Right lobe of liver (tissue), 6 donors: ENCODE measurements around the gene BANK1. TPM values are rescaled to one million over a fixed set of nuclear protein-coding genes. Genes with fewer than 3 reads are reported as not detected.

ENCODE experiments used
- ATAC-seq, 4 donors: fragments of 200-7000 bp; cut with Tn5 transposase; one replicate each; pipeline ENCODE4 v1.9.1; 2020; ENCODE audit warnings: mild to moderate bottlenecking in 4 of 4, moderate library complexity in 4 of 4
- DNase-seq, 3 donors: peaks; one replicate each; pipeline ENCODE4 v3.0.0-alpha.2; 2020
- H3K27ac ChIP-seq, 3 donors: fragments of 200-600 bp; one replicate each; pipeline ENCODE4 v1.8.0; 2022
- H3K27me3 ChIP-seq, 2 donors: fragments of 200-600 bp; one replicate each; pipeline ENCODE4 v1.8.0; 2022
- H3K36me3 ChIP-seq, 4 donors: fragments of 200-600 bp; sonication (generic) in 1 of 4; one replicate each; pipeline versions ENCODE4 v1.5.1 to v1.8.0; 2017 to 2022; ENCODE audit warnings: control low read depth in 1 of 4
- H3K4me1 ChIP-seq, 4 donors: fragments of 200-600 bp; sonication (generic) in 1 of 4; one replicate each; pipeline versions ENCODE4 v1.5.1 to v1.8.0; 2017 to 2022; ENCODE audit warnings: control low read depth in 1 of 4
- H3K4me3 ChIP-seq, 3 donors: fragments of 200-600 bp; one replicate each; pipeline ENCODE4 v1.8.0; 2022
- H3K9me3 ChIP-seq, 4 donors: fragments of 200-600 bp; sonication (generic) in 1 of 4; one replicate each; pipeline versions ENCODE4 v1.5.1 to v1.8.0; 2017 to 2022; ENCODE audit warnings: control low read depth in 1 of 4
- CTCF ChIP-seq, 4 donors: fragments of 200-600 bp in 3 of 4; fragments of 450-650 bp in 1 of 4; IDR thresholded peaks; one replicate each; pipeline versions ENCODE4 v1.5.1 to v1.8.0; 2016 to 2022; ENCODE audit warnings: antibody characterized with exemption in 4 of 4, mild to moderate bottlenecking in 2 of 4
- POLR2A ChIP-seq: fragments of 450-650 bp; IDR thresholded peaks from one replicate; pipeline ENCODE4 v1.6.1; 2017; ENCODE audit warnings: antibody characterized with exemption, mild to moderate bottlenecking
- WGBS: methylation state at CpG from one replicate; pipeline ENCODE4 v1.1.6; 2018; ENCODE audit warnings: low coverage, low lambda C conversion rate; ENCODE audit not compliant: insufficient coverage; ENCODE audit errors: missing lambda C conversion rate; 5-methylcytosine and 5-hydroxymethylcytosine counted together
- intact Hi-C, 2 donors: fragments of 100-400 bp; cut with DNase I; formaldehyde crosslinking; loops; one replicate each; pipeline versions ENCODE4 v1.11.2 to v1.14.1; 2022
- total RNA-seq, 6 experiments: library from RNA; depleted of rRNA in 2 of 6; stranded (reverse); fragments of >200 nt in 2 of 6; fragmentation: NEBNext Ultra II Directional in 3 of 6; extraction: Animal tissue kit (Norgen Biotek cat#: 25700) in 3 of 6; gene quantifications; one replicate each; pipeline versions ENCODE4 v1.1.0 to v1.2.4, GENCODE V29; 2016 to 2023
- donor health status: DM: no; HTN: yes; CAD: no.
- donor health status: DM: no; HTN: no; CAD: no.
- donor health status: DM: no; HTN: no; CAD: no.
- donor health status: DM: no; HTN: yes; CAD: no.
- donor health status: DM: no; HTN: yes; CAD: no.

Gene BANK1
- total RNA-seq, 6 experiments from 2014 or later, result 0.06 to 0.84 (median 0.27) TPM; not detected in 2

- Histone ChIP-seq H3K27me3 (no peaks in the 10 kb centered on the region), H3K36me3 (no peaks in the 10 kb centered on the region), H3K9me3 (no peaks in the 10 kb centered on the region), H3K4me3 (no peak overlapping the region), H3K4me1 (no peaks in the 10 kb centered on the region), H3K27ac (no peak overlapping the region)
- intact Hi-C loops, result no loop called here
- ATAC-seq (no peak), DNase-seq (no peak)
- WGBS, result 33% methylated on average over 2 of the region's 2 CpGs
- TF ChIP-seq POLR2A, result no peak
- no peak for TF ChIP-seq CTCF (IDR thresholded peaks at IDR 0.05)
Measured at GRCh38 chr4:101818362-101818761, 27.8 kb downstream of the BANK1 start.

GRCh38 chr4:101823864-101824263, 33.3 kb downstream of the BANK1 start:
- TF ChIP-seq CTCF (IDR thresholded peaks at IDR 0.05) (no peak), POLR2A (no peak)
- no peak overlapping the region for H3K27ac ChIP-seq
- no peaks in the 10 kb centered on the region for H3K27me3 ChIP-seq
- WGBS, result 85% methylated on average over 1 of the region's 2 CpGs
- no peaks in the 10 kb centered on the region for H3K36me3 ChIP-seq
- no peaks in the 10 kb centered on the region for H3K9me3 ChIP-seq
- intact Hi-C loops, result no loop called here
- H3K4me3 ChIP-seq, result no peak overlapping the region
- H3K4me1 ChIP-seq, result no peaks in the 10 kb centered on the region
- ATAC-seq (no peak), DNase-seq (no peak)

DNA sequence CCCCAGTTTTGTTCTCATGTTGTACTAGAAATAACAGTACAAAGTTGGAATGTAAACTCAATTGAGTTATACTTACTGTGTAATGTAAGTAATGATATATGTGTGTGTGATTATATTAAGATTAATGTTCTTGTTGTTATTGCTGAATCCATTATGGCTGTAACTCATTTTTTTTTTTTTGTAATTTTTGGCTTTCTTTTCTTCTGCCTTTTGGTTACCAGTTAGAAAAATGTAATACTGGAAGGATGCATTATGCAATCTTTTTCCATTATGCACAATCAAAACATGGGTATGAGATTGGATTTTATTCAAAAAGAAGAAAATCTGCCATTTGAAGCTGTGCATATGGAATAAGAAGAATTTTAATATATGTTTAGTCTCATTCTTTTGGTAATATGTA, 34.0 kb downstream of the BANK1 start:
- no peaks in the 10 kb centered on the region for H3K4me1 ChIP-seq
- no peak overlapping the region for H3K4me3 ChIP-seq
- no peaks in the 10 kb centered on the region for H3K27me3 ChIP-seq
- TF ChIP-seq POLR2A (no peak), CTCF (IDR thresholded peaks at IDR 0.05) (no peak)
- H3K27ac ChIP-seq, result no peak overlapping the region
- H3K36me3 ChIP-seq, result no peaks in the 10 kb centered on the region
- no peaks in the 10 kb centered on the region for H3K9me3 ChIP-seq
- no peak for ATAC-seq
- no peak for DNase-seq
- intact Hi-C loops, result no loop called here

- H3K27ac ChIP-seq, result no peak overlapping the region
- intact Hi-C loops, result no loop called here
- no peaks in the 10 kb centered on the region for H3K36me3 ChIP-seq
- DNase-seq (no peak), ATAC-seq (no peak)
- H3K9me3 ChIP-seq, result no peaks in the 10 kb centered on the region
- 61% methylated on average over 2 of the region's 2 CpGs for WGBS
- H3K27me3 ChIP-seq, result no peaks in the 10 kb centered on the region
- TF ChIP-seq POLR2A, result no peak
- no peak for TF ChIP-seq CTCF (IDR thresholded peaks at IDR 0.05)
- no peak overlapping the region for H3K4me3 ChIP-seq
- no peaks in the 10 kb centered on the region for H3K4me1 ChIP-seq
Measured at GRCh38 chr4:101825953-101826352, 35.4 kb downstream of the BANK1 start.

- H3K27ac ChIP-seq, result no peak overlapping the region
- DNase-seq, result no peak
- intact Hi-C loops, result no loop called here
- no peak overlapping the region for H3K4me3 ChIP-seq
- H3K27me3 ChIP-seq, result no peaks in the 10 kb centered on the region
- no peaks in the 10 kb centered on the region for H3K4me1 ChIP-seq
- no peak for TF ChIP-seq CTCF (IDR thresholded peaks at IDR 0.05)
- TF ChIP-seq POLR2A, result no peak
- H3K9me3 ChIP-seq, result no peaks in the 10 kb centered on the region
- no peaks in the 10 kb centered on the region for H3K36me3 ChIP-seq
- no peak for ATAC-seq
Measured at GRCh38 chr4:101831816-101832215, 41.3 kb downstream of the BANK1 start.
